Ishikawa (cell line): ENCODE results near the gene PARP8.

Experiments used
- CEBPB ChIP-seq: IDR thresholded peaks from 2 replicates; pipeline ENCODE4 v1.6.1; 2012
- CREB1 ChIP-seq: IDR thresholded peaks from 2 replicates; pipeline ENCODE4 v1.6.1; 2012; ENCODE audit warnings: low read depth
- EGR1 ChIP-seq: IDR thresholded peaks from 2 replicates; pipeline ENCODE4 v1.6.1; 2012
- EP300 ChIP-seq: IDR thresholded peaks from 2 replicates; pipeline ENCODE4 v1.6.1; 2012; ENCODE audit warnings: borderline replicate concordance
- FOXM1 ChIP-seq: IDR thresholded peaks from 2 replicates; pipeline ENCODE4 v1.6.1; 2012; ENCODE audit warnings: low read depth, borderline replicate concordance
- NFIC ChIP-seq: IDR thresholded peaks from 2 replicates; pipeline ENCODE4 v1.6.1; 2012
- RAD21 ChIP-seq: IDR thresholded peaks from 2 replicates; pipeline ENCODE4 v1.6.1; 2012; ENCODE audit warnings: low read depth
- TAF1 ChIP-seq: IDR thresholded peaks from 2 replicates; pipeline ENCODE4 v1.6.1; 2012; ENCODE audit warnings: low read depth, mild to moderate bottlenecking
- TEAD4 ChIP-seq: IDR thresholded peaks from 2 replicates; pipeline ENCODE4 v1.6.1; 2012
- YY1 ChIP-seq: IDR thresholded peaks from 2 replicates; pipeline ENCODE4 v1.6.1; 2012; ENCODE audit warnings: low read depth
- TF ChIP-seq, protein P1 (sequence below): IDR thresholded peaks from 2 replicates; pipeline ENCODE4 v1.6.1; 2012
- TF ChIP-seq, protein P2 (sequence below): IDR thresholded peaks from 2 replicates; pipeline ENCODE4 v1.6.1; 2012
- TF ChIP-seq, protein P3 (sequence below): IDR thresholded peaks from 2 replicates; pipeline ENCODE4 v1.6.1; 2012; ENCODE audit warnings: low read depth, mild to moderate bottlenecking

DNA sequence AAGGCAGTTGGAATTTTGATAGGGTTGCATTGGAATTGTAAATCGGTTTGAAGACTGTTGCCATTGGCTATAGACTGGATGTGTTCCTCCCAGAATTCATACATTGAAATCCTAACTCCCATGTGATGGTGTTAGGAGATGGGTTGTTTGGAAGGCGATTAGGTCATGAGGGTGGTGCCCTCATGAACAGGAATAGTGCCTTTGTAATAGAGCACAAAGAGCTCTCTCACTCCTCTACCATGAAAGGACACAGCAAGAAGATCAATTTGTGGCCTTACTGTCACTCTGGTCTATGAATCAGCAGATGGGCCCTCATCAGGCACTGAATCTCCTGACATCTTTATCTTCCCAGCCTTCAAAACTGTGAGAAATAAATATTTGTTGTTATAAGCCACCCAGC lies 133.2 kb downstream of the PARP8 start:
- TF ChIP-seq, protein P1, sequence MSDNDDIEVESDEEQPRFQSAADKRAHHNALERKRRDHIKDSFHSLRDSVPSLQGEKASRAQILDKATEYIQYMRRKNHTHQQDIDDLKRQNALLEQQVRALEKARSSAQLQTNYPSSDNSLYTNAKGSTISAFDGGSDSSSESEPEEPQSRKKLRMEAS = no peak
- TF ChIP-seq TAF1 (no peak), RAD21 (no peak), CEBPB (no peak), EP300 (no peak), EGR1 (no peak), YY1 (no peak), NFIC (no peak), FOXM1 (no peak), CREB1 (no peak), TEAD4 (no peak)
- TF ChIP-seq, protein P2, sequence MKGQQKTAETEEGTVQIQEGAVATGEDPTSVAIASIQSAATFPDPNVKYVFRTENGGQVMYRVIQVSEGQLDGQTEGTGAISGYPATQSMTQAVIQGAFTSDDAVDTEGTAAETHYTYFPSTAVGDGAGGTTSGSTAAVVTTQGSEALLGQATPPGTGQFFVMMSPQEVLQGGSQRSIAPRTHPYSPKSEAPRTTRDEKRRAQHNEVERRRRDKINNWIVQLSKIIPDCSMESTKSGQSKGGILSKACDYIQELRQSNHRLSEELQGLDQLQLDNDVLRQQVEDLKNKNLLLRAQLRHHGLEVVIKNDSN = no peak
- TF ChIP-seq, protein P3, sequence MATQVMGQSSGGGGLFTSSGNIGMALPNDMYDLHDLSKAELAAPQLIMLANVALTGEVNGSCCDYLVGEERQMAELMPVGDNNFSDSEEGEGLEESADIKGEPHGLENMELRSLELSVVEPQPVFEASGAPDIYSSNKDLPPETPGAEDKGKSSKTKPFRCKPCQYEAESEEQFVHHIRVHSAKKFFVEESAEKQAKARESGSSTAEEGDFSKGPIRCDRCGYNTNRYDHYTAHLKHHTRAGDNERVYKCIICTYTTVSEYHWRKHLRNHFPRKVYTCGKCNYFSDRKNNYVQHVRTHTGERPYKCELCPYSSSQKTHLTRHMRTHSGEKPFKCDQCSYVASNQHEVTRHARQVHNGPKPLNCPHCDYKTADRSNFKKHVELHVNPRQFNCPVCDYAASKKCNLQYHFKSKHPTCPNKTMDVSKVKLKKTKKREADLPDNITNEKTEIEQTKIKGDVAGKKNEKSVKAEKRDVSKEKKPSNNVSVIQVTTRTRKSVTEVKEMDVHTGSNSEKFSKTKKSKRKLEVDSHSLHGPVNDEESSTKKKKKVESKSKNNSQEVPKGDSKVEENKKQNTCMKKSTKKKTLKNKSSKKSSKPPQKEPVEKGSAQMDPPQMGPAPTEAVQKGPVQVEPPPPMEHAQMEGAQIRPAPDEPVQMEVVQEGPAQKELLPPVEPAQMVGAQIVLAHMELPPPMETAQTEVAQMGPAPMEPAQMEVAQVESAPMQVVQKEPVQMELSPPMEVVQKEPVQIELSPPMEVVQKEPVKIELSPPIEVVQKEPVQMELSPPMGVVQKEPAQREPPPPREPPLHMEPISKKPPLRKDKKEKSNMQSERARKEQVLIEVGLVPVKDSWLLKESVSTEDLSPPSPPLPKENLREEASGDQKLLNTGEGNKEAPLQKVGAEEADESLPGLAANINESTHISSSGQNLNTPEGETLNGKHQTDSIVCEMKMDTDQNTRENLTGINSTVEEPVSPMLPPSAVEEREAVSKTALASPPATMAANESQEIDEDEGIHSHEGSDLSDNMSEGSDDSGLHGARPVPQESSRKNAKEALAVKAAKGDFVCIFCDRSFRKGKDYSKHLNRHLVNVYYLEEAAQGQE = no peak
